Measurements from ENCODE around the gene SCPEP1. TPM values are rescaled to one million over a fixed set of nuclear protein-coding genes. Genes with fewer than 3 reads are reported as not detected.
"Not testable (repeated sequence)": the region's sequence is repeated elsewhere in the genome, so short reads cannot be mapped to it uniquely, and the experiment has no call there.

Gene SCPEP1
- total and polyA plus RNA-seq, 2 experiments from 2014 or later, result 36.0 to 42.0 TPM

GRCh38 chr17:56949595-56949994, 28.3 kb upstream of the SCPEP1 start:
- no peaks in the 10 kb centered on the region for H3K9me2 ChIP-seq (ENCODE audit: insufficient read depth)
- in situ Hi-C loops (cut with MboI), result loop anchor here (10.0 kb wide), 1 partner anchor 355 kb away; the partner anchor contains the start of gene NOG
- no peak overlapping the region for H3K27ac ChIP-seq
- TF ChIP-seq EZH2 (IDR thresholded peaks at IDR 0.05; ENCODE audit: insufficient read depth, poor library complexity, severe bottlenecking), result no peak
- no peak for TF ChIP-seq EZH2phosphoT487 (IDR thresholded peaks at IDR 0.05; ENCODE audit: insufficient read depth, low read depth)
- H2AFZ ChIP-seq, result no peak overlapping the region
- peaks cover 13% of the 10 kb centered on the region for H3K4me1 ChIP-seq (ENCODE audit: insufficient read depth)
- H3K79me2 ChIP-seq (ENCODE audit: insufficient read depth), result peaks cover 45% of the 10 kb centered on the region
- H3K9ac ChIP-seq, result no peak overlapping the region
- no peak overlapping the region for H3K4me3 ChIP-seq
- no peaks in the 10 kb centered on the region for H3F3A ChIP-seq (ENCODE audit: insufficient read depth)
- no peak overlapping the region for H3K4me2 ChIP-seq (ENCODE audit: unreplicated experiment)
- no peak for DNase-seq
- H3K27me3 ChIP-seq (replicated peaks; ENCODE audit: insufficient read depth), result no peaks in the 10 kb centered on the region
- H3K9me3 ChIP-seq (ENCODE audit: low read depth), result no peaks in the 10 kb centered on the region
- peaks cover 24% of the 10 kb centered on the region; the same call in 1 of the 2 replicates for H3K36me3 ChIP-seq (ENCODE audit: low read depth)
- H4K20me1 ChIP-seq (ENCODE audit: insufficient read depth), result no peaks in the 10 kb centered on the region
- WGBS, 2 experiments (ENCODE audit: low coverage in 1 of 2, low lambda C conversion rate in 2 of 2, missing lambda C conversion rate in 2 of 2), result 60 to 70% methylated on average over 3 of the region's 3 CpGs

DNA sequence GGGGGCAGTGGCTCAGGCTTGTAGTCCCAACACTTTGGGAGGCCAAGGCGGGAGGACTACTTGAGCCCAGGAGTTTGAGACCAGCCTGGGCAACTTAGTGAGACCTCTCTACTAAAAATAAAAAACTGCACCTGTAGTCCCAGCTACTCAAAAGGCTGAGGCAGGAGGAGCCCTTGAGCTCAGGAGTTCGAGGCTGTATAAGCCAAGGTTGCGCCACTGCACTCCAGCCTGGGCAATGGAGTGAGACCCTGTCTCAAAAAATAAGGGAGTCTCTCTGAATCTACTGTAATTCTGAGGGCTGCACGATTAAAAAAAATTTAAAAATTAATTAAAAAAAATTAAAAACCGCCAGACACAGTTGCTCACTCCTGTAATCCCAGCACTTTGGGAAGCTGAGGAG, 20.9 kb upstream of the SCPEP1 start:
- in situ Hi-C loops (cut with MboI), result no loop called here
- 95 to 97% methylated on average over 5 of the region's 5 CpGs for WGBS, 2 experiments (ENCODE audit: low coverage in 1 of 2, low lambda C conversion rate in 2 of 2, missing lambda C conversion rate in 2 of 2)
- TF ChIP-seq EZH2phosphoT487 (IDR thresholded peaks at IDR 0.05; ENCODE audit: insufficient read depth, low read depth) (no peak), EZH2 (IDR thresholded peaks at IDR 0.05; ENCODE audit: insufficient read depth, poor library complexity, severe bottlenecking) (no peak)
- Histone ChIP-seq H3K36me3 (ENCODE audit: low read depth) (no peaks in the 10 kb centered on the region), H3K27ac (no peak overlapping the region), H2AFZ (no peak overlapping the region), H3K4me3 (no peak overlapping the region), H3K27me3 (replicated peaks; ENCODE audit: insufficient read depth) (no peaks in the 10 kb centered on the region), H3K4me1 (ENCODE audit: insufficient read depth) (peaks cover 13% of the 10 kb centered on the region; the same call in 1 of the 2 replicates), H3K9me3 (ENCODE audit: low read depth) (no peaks in the 10 kb centered on the region), H4K20me1 (ENCODE audit: insufficient read depth) (no peaks in the 10 kb centered on the region), H3K79me2 (ENCODE audit: insufficient read depth) (peaks cover 87% of the 10 kb centered on the region), H3K9me2 (ENCODE audit: insufficient read depth) (no peaks in the 10 kb centered on the region), H3K4me2 (ENCODE audit: unreplicated experiment) (no peak overlapping the region), H3F3A (ENCODE audit: insufficient read depth) (no peaks in the 10 kb centered on the region), H3K9ac (no peak overlapping the region)
- no peak for DNase-seq

DNA sequence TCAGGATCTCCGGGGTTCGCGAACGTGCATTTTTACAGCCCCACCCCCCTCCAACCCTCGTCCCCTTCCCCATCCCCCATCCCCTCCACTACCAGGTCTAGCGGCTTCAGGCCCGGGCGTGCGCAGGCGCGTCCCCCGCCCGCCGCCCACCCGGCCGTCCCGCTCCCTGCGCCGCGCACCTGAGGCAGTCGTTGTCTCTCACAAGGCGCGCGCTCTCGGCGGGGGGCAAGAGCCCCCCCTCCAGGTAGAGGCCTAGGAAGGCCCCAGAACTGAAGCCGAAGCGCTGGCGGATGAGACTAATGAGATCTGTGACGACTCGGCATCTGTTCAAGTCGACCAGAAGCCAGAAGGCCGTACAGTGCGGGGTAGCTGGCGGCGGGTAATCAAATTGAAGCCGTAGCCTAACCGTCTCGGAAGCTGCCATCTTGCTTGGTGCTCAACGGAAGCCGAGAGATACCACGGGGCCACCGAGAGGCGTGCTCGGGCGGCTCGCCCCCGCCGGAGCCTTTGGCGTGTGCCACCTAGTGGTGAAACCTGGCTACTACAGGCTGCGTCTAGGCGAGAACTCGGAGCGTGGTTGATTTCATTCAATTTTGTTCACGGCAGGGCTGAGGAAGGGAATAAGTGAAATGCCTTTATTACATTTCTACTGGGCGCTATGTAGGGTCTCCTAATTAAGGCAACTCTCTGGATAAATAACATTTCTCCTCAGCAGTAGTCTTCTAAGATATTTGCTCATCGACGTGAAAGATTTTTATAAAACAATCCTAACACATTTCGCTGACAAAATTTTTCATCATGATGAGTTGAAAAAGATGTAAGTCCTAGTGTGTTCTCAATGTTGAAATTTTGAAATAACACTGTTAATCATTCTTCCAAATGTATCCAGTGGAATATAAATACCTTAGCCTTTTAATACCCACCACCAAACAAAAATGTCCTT, 17.1 kb upstream of the SCPEP1 start, which contains the start of gene COIL:
TSS of gene COIL (minus strand) at position 455 of the 943 bp plus-strand sequence. CDS start at position 424, 31 bp downstream.
- TF ChIP-seq EZH2phosphoT487 (IDR thresholded peaks at IDR 0.05; ENCODE audit: insufficient read depth, low read depth) (no peak), EZH2 (IDR thresholded peaks at IDR 0.05; ENCODE audit: insufficient read depth, poor library complexity, severe bottlenecking) (no peak)
- DNase-seq, result peak; percentile 96
- WGBS, 2 experiments (ENCODE audit: low coverage in 1 of 2, low lambda C conversion rate in 2 of 2, missing lambda C conversion rate in 2 of 2), result 3% methylated on average over 53 of the region's 59 CpGs

GRCh38 chr17:56965241-56965640, 12.7 kb upstream of the SCPEP1 start:
- in situ Hi-C loops (cut with MboI), result not testable (repeated sequence)

More for the DNA sequence above, 17.1 kb upstream of the SCPEP1 start, which contains the start of gene COIL:
- Histone ChIP-seq H3K4me2 (ENCODE audit: unreplicated experiment) (peak within 1 kb of the TSS; percentile 87), H3K36me3 (ENCODE audit: low read depth) (no peaks in the 10 kb centered on the region), H4K20me1 (ENCODE audit: insufficient read depth) (no peaks in the 10 kb centered on the region), H3F3A (ENCODE audit: insufficient read depth) (no peaks in the 10 kb centered on the region), H3K9me3 (ENCODE audit: low read depth) (no peaks in the 10 kb centered on the region), H2AFZ (peak within 1 kb of the TSS; percentile 97), H3K9me2 (ENCODE audit: insufficient read depth) (no peaks in the 10 kb centered on the region), H3K4me1 (ENCODE audit: insufficient read depth) (peaks cover 7% of the 10 kb centered on the region; the same call in 1 of the 2 replicates), H3K27me3 (replicated peaks; ENCODE audit: insufficient read depth) (no peaks in the 10 kb centered on the region), H3K4me3 (peak within 1 kb of the TSS; percentile 98), H3K79me2 (ENCODE audit: insufficient read depth) (peaks cover 49% of the 10 kb centered on the region), H3K9ac (peak within 1 kb of the TSS; percentile 98), H3K27ac (peak within 1 kb of the TSS; percentile 83)
- in situ Hi-C loops (cut with MboI), result no loop called here

DNA sequence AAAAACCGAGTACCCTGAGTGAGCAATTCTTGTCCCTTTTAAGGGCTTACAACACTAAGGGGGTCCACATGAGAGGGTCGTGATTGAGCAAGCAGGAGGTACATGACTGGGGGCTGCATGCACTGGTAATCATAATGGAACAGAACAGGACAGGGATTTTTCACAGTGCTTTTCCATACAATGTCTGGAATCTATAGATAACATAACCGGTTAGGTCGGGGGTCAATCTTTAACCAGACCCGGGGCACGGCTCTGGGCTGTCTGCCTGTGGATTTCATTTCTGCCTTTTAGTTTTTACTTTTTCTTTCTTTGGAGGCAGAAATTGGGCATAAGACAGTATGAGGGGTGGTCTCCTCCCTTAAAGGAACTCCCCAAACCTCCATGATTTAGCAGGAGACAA, 12.2 kb upstream of the SCPEP1 start:
- WGBS, 2 experiments (ENCODE audit: low coverage in 1 of 2, low lambda C conversion rate in 2 of 2, missing lambda C conversion rate in 2 of 2), result 69 to 75% methylated on average over 6 of the region's 6 CpGs
- DNase-seq; H3K9me2 ChIP-seq (ENCODE audit: insufficient read depth); H3K36me3 ChIP-seq (ENCODE audit: low read depth); in situ Hi-C loops (cut with MboI); H3K4me1 ChIP-seq (ENCODE audit: insufficient read depth); H3K9ac ChIP-seq; H3K27ac ChIP-seq; H2AFZ ChIP-seq; H3K9me3 ChIP-seq (ENCODE audit: low read depth); H3K27me3 ChIP-seq (replicated peaks; ENCODE audit: insufficient read depth); H3F3A ChIP-seq (ENCODE audit: insufficient read depth); H3K4me3 ChIP-seq; H3K4me2 ChIP-seq (ENCODE audit: unreplicated experiment); H3K79me2 ChIP-seq (ENCODE audit: insufficient read depth); H4K20me1 ChIP-seq (ENCODE audit: insufficient read depth): not testable (repeated sequence)

More at GRCh38 chr17:56965241-56965640, 12.7 kb upstream of the SCPEP1 start:
- 68 to 74% methylated on average over 9 of the region's 9 CpGs for WGBS, 2 experiments (ENCODE audit: low coverage in 1 of 2, low lambda C conversion rate in 2 of 2, missing lambda C conversion rate in 2 of 2)
- H3F3A ChIP-seq (ENCODE audit: insufficient read depth); H2AFZ ChIP-seq; H3K9me3 ChIP-seq (ENCODE audit: low read depth); H3K4me1 ChIP-seq (ENCODE audit: insufficient read depth); H3K27me3 ChIP-seq (replicated peaks; ENCODE audit: insufficient read depth); DNase-seq; H3K4me3 ChIP-seq; H4K20me1 ChIP-seq (ENCODE audit: insufficient read depth); H3K36me3 ChIP-seq (ENCODE audit: low read depth); H3K79me2 ChIP-seq (ENCODE audit: insufficient read depth); H3K4me2 ChIP-seq (ENCODE audit: unreplicated experiment); H3K9me2 ChIP-seq (ENCODE audit: insufficient read depth); H3K9ac ChIP-seq; H3K27ac ChIP-seq: not testable (repeated sequence)

Measured in GM23248 (cell line).